GF-D8 (cell line): ENCODE results near the gene ACTG1.

Experiments used
- DNase-seq: peaks from one replicate; lab custom pipeline; 2025; lab: John Stamatoyannopoulos, UW

The ACTG1 gene

GRCh38 chr17:81512562-81513371 lies at the start of gene ACTG1:
TSS of gene ACTG1 (minus strand) at chr17:81512799. CDS start at chr17:81512354, 445 bp downstream.
- DNase-seq, result peak; percentile 74

GRCh38 chr17:81561494-81561885 lies 48.9 kb upstream of the ACTG1 start:
- DNase-seq, result no peak

DNA sequence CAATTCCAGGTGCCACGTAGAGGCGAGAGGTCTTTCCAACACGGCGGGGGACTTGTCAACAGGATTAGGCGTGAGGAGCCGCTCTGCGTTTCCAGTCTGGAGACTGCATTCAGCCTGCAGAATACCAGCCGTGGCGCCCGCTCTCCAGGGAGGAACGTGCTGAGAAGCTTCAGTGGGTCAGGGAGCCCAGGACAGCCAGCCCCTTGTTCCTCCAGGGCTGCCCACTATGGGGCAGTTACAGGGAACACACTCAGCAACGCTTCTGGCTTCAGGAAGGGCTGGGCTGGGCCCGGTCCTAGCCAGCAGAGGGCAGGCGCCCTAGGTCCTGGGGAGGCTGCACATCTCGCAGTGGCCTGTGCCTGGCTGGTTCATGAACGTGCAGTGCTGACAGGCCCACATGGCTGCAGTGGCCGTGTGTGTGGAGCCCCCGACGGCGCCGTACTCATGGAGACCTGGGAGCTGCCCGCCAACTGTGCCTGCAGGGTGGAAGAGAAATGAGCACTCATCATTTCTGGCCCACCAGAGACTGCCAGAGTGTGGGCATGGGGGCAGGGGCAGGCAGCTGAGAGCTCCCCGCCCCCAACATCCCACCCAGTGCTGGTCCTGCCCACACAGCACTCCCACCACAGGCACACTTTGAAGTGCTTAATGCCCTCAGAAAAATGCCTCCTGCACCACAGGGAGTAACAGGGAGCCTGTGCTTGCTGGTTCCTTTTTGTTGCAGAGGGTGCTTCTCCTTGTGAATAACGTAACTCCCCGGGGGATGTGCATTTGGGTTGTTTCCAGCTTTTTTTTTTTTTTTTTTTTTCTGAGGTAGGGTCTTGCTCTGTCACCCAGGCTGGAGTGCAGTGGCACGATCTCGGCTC lies 46.6 kb upstream of the ACTG1 start:
- no peak for DNase-seq

- DNase-seq, result no peak
These were observed 45.5 kb upstream of the ACTG1 start for GRCh38 chr17:81558115-81558468.

GRCh38 chr17:81557276-81558114 lies 44.9 kb upstream of the ACTG1 start:
- DNase-seq, result no peak

DNA sequence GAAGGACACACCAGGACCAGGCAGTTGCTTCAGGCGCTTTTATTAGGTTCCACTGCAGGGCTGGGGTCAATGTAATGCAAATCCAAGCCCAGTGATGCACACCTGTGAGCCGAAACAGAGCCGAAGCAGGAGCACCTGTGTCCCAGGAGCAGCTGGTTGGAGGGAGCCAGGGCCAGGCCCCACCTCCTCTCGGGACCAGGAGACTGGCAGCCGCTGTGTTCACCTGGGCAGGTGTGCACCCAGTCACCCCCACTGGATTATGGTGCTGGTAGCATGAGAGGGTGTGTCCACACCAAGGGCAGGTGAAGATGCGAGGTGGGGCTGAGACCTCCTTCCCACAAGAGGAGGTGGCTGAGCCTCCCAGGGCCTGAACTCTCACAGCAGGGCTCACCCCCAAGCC lies 44.3 kb upstream of the ACTG1 start:
- DNase-seq, result no peak

GRCh38 chr17:81556175-81556691 lies 43.6 kb upstream of the ACTG1 start:
- no peak for DNase-seq

- DNase-seq, result peak; percentile 39
These were observed 41.1 kb upstream of the ACTG1 start for GRCh38 chr17:81553616-81554181.

GRCh38 chr17:81553018-81553615 lies 40.5 kb upstream of the ACTG1 start:
- peak; percentile 84 for DNase-seq

DNA sequence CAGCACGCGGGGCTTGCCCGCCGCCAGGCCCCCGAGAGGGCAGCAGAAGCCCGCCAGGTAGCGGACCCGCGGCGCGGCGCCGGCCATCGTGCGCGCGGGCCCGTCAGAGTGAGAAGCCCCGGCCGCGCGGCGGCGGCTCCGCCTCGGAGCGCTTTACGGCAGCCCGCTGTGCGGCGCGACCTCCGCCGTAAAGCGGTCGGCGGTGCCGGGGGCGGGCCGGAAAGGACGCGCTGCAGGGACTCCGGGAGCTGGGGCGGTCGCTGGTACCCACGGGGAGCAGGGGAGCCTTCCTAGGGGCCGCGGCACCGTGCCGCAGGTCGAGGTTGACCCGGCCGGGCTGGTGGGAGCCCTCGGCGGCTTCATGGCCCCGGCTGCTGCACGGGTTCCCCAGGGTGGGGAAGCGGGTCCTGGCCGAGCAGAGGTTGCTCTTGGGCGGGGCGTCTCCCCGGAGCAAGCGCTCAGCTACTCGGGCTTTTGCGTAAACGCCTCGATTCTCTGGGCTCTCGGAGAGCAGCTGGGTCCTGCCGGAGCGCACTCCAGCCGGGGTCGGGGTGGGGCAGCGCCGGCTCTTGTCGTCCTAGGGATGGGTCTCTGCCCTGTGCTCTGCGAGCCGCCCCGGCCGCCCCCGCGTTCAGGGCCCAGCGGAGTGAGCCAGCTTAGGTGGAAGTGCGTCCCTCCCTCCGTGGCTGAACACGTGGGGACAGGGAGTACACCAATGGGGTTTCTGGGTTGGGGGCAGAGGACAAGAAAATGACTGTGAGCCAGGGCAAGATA lies 39.8 kb upstream of the ACTG1 start, which contains the start of gene FAAP100:
TSS of gene FAAP100 (minus strand) at position 110 of the 774 bp plus-strand sequence. CDS start at position 87, 23 bp downstream.
- DNase-seq, result peak; percentile 18

- no peak for DNase-seq
These were observed 39.1 kb upstream of the ACTG1 start for GRCh38 chr17:81551458-81552243.

DNA sequence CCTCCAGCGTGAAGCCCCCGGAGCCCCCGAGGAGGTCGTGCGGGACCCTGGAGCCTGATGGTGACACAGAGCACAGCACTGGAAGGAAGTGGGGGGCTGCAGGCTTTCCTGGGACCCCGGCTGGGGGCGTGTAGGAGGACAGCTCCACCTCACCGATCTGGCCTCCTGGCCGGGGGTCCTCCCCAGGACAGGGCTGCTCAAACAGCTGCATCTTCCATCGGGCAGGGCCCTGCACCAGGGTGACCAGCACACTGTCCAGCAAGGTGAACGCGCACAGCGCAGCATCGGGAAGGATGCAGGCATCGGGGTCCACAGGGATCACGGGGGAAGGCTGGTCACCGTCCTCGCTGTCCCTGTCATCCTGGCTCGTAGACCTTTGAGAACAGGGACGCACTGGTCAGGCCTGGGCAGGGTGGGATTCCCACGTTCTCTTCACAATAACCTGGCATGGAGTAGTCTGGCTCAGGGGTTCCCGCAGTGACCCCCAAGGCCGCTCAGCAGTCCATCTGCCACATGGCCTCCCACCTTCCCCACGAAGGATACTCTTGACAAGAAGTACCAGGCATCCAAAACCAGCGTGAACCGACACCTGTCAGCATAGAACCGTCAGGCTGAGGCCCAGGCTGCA lies 38.3 kb upstream of the ACTG1 start:
- DNase-seq, result no peak

DNA sequence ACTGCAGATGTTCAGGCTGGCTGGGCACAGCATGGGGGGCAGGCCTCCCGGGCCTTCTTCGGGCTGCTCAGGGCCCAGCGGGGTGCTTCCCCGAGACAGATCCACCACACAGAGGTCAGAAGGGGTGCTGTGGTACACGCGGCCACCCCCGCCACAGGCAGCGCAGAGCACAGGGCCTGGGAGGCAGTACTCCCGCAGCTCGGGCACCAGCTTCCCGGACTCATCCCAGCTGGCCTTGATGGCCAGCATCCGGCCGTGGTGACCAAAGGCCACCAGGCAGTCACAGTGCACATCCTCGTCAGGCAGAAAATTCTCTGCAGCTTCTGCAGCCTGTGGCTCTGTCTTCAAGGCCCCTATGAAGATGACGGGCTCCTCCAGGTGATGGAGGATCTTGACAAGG lies 37.7 kb upstream of the ACTG1 start:
- no peak for DNase-seq

- no peak for DNase-seq
These were observed 37.2 kb upstream of the ACTG1 start for GRCh38 chr17:81549826-81550225.

GRCh38 chr17:81549031-81549557 lies 36.5 kb upstream of the ACTG1 start:
- DNase-seq, result no peak

- DNase-seq, result no peak
These were observed 35.0 kb upstream of the ACTG1 start for GRCh38 chr17:81547614-81547982.

- DNase-seq, result no peak
These were observed 34.5 kb upstream of the ACTG1 start for GRCh38 chr17:81546906-81547613.
